GM23338 (cell line): ENCODE measurements around the gene DPYSL3. TPM values are rescaled to one million over a fixed set of nuclear protein-coding genes. Genes with fewer than 3 reads are reported as not detected.

ENCODE experiments used
- ATAC-seq: fragments of 200-7000 bp; cut with Tn5 transposase; 3 replicates; pipeline ENCODE4 v1.9.1; 2020
- DNase-seq: peaks from one replicate; pipeline ENCODE4 v3.0.0-alpha.2; 2015; ENCODE audit warnings: low spot score
- H2AFZ ChIP-seq: fragments of 200-600 bp; sonication (generic); 2 replicates; pipeline ENCODE4 v1.8.0; 2016; ENCODE audit warnings: antibody characterized with exemption, mild to moderate bottlenecking, moderate library complexity
- H3F3A ChIP-seq: fragments of 200-600 bp; sonication (generic); replicated peaks from 2 replicates; pipeline ENCODE4 v1.8.0; 2017; ENCODE audit warnings: antibody characterized with exemption, mixed run types, low read depth
- H3K27ac ChIP-seq: fragments of 200-600 bp; sonication (generic); 2 replicates; pipeline ENCODE4 v1.6.1; 2016; ENCODE audit warnings: low read depth
- H3K27me3 ChIP-seq: fragments of 200-600 bp; sonication (generic); 2 replicates; pipeline ENCODE4 v1.8.0; 2016; ENCODE audit warnings: mild to moderate bottlenecking, mixed run types, moderate library complexity; ENCODE audit not compliant: insufficient read depth
- H3K36me3 ChIP-seq: fragments of 200-600 bp; sonication (generic); 2 replicates; pipeline ENCODE4 v1.8.0; 2016; ENCODE audit warnings: mild to moderate bottlenecking; ENCODE audit not compliant: insufficient read depth
- H3K4me1 ChIP-seq: fragments of 200-600 bp; sonication (generic); 2 replicates; pipeline ENCODE4 v1.8.0; 2016; ENCODE audit warnings: mild to moderate bottlenecking, moderate library complexity; ENCODE audit not compliant: insufficient read depth
- H3K4me2 ChIP-seq: fragments of 200-600 bp; sonication (generic); 2 replicates; pipeline ENCODE4 v1.7.1; 2017; ENCODE audit warnings: mixed run types
- H3K4me3 ChIP-seq: fragments of 200-600 bp; sonication (generic); 2 replicates; pipeline ENCODE4 v1.6.1; 2016; ENCODE audit warnings: mixed run types
- H3K79me2 ChIP-seq: fragments of 200-600 bp; sonication (generic); replicated peaks from 2 replicates; pipeline ENCODE4 v1.8.0; 2017; ENCODE audit warnings: mild to moderate bottlenecking; ENCODE audit not compliant: insufficient read depth
- H3K9me2 ChIP-seq: fragments of 200-600 bp; sonication (generic); 2 replicates; pipeline ENCODE4 v1.8.0; 2017; ENCODE audit not compliant: insufficient read depth
- H4K20me1 ChIP-seq: fragments of 200-600 bp; sonication (generic); replicated peaks from 2 replicates; pipeline ENCODE4 v1.8.0; 2017; ENCODE audit warnings: mild to moderate bottlenecking; ENCODE audit not compliant: insufficient read depth
- H3K27ac Mint-ChIP-seq: 2 replicates; pipeline ENCODE4 v1.8.0; 2020; ENCODE audit warnings: inconsistent platforms, mild to moderate bottlenecking, moderate library complexity, mixed read lengths
- H3K27me3 Mint-ChIP-seq: 3 replicates; pipeline ENCODE4 v1.8.0; 2022; ENCODE audit warnings: low read depth, mild to moderate bottlenecking, moderate library complexity, mixed read lengths, inconsistent platforms; ENCODE audit not compliant: insufficient read depth, poor library complexity
- H3K36me3 Mint-ChIP-seq: 3 replicates; pipeline ENCODE4 v1.8.0; 2021; ENCODE audit warnings: low read depth, mild to moderate bottlenecking, inconsistent platforms, moderate library complexity, mixed read lengths
- H3K4me1 Mint-ChIP-seq: 3 replicates; pipeline ENCODE4 v1.8.0; 2020; ENCODE audit warnings: mild to moderate bottlenecking, inconsistent platforms, mixed read lengths
- H3K4me3 Mint-ChIP-seq: 3 replicates; pipeline ENCODE4 v1.8.0; 2021; ENCODE audit warnings: moderate library complexity, mild to moderate bottlenecking, inconsistent platforms, mixed read lengths
- H3K9me3 Mint-ChIP-seq: 3 replicates; pipeline ENCODE4 v1.8.0; 2020; ENCODE audit warnings: moderate library complexity, mild to moderate bottlenecking, inconsistent platforms, mixed read lengths
- CREB1 ChIP-seq: fragments of 250-450 bp; sonication (Bioruptor Pico); IDR thresholded peaks from 2 replicates; pipeline ENCODE4 v1.5.0; 2020; ENCODE audit warnings: low read depth, mild to moderate bottlenecking, moderate library complexity
- ETS1 ChIP-seq: IDR thresholded peaks from 2 replicates; pipeline ENCODE4 v1.6.1; 2016; ENCODE audit warnings: antibody characterized with exemption
- EZH2 ChIP-seq: fragments of 200-600 bp; sonication (generic); IDR thresholded peaks from one replicate; pipeline ENCODE4 v1.8.0; 2017; ENCODE audit warnings: antibody characterized with exemption, mild to moderate bottlenecking, low read depth; ENCODE audit not compliant: unreplicated experiment
- JUNB ChIP-seq: IDR thresholded peaks from one replicate; pipeline ENCODE4 v1.6.1; 2016; ENCODE audit warnings: antibody characterized with exemption; ENCODE audit not compliant: unreplicated experiment
- NANOG ChIP-seq: IDR thresholded peaks from 2 replicates; pipeline ENCODE4 v1.6.1; 2016; ENCODE audit warnings: antibody characterized with exemption, borderline replicate concordance
- POLR2AphosphoS5 ChIP-seq: IDR thresholded peaks from 2 replicates; pipeline ENCODE4 v1.6.1; 2016; ENCODE audit warnings: antibody characterized with exemption, low read depth
- REST ChIP-seq: IDR thresholded peaks from one replicate; pipeline ENCODE4 v1.6.1; 2018; ENCODE audit warnings: antibody characterized with exemption; ENCODE audit not compliant: unreplicated experiment
- STAT1 ChIP-seq: IDR thresholded peaks from one replicate; pipeline ENCODE4 v1.6.1; 2016; ENCODE audit warnings: antibody characterized with exemption; ENCODE audit not compliant: unreplicated experiment
- ZNF114 ChIP-seq: fragments of 250-450 bp; sonication (Bioruptor Pico); IDR thresholded peaks from 2 replicates; pipeline ENCODE4 v1.5.0; 2020; ENCODE audit warnings: mild to moderate bottlenecking, moderate library complexity
- ZNF331 ChIP-seq: fragments of 250-450 bp; sonication (Bioruptor Pico); IDR thresholded peaks from 2 replicates; pipeline ENCODE4 v1.5.0; 2020; ENCODE audit warnings: low read depth, mild to moderate bottlenecking, moderate library complexity
- ZNF462 ChIP-seq: fragments of 250-450 bp; sonication (Bioruptor Pico); IDR thresholded peaks from 2 replicates; pipeline ENCODE4 v1.5.0; 2020; ENCODE audit warnings: mild to moderate bottlenecking, moderate library complexity
- polyA plus RNA-seq: library from polyadenylated mRNA; unstranded; fragments of >200 nt; fragmentation: Nextera tagmentation; extraction: Ambion mirVana; gene quantifications from 2 replicates; pipeline ENCODE4 v1.2.1, GENCODE V29; 2016
- total RNA-seq: library from RNA; depleted of rRNA; stranded (reverse); fragments of >200 nt; shearing (Covaris generic); gene quantifications from 2 replicates; pipeline ENCODE4 v1.2.3, GENCODE V29; 2014

DPYSL3 gene
- total and polyA plus RNA-seq, 2 experiments from 2014 or later = 97.6 to 455 TPM

GRCh38 chr5:147373328-147373727, 136.5 kb downstream of the DPYSL3 start (continued):
- TF ChIP-seq REST = no peak
- TF ChIP-seq ZNF331 (CRISPR knock-in tag) = no peak
- TF ChIP-seq NANOG = no peak

GRCh38 chr5:147372191-147372590, 137.7 kb downstream of the DPYSL3 start:
- Histone ChIP-seq H3F3A (no peaks in the 10 kb centered on the region), H3K79me2 (no peaks in the 10 kb centered on the region), H4K20me1 (no peaks in the 10 kb centered on the region), H2AFZ (no peak overlapping the region), H3K4me1 (peaks cover 3% of the 10 kb centered on the region; the same call in 1 of the 2 replicates), H3K27me3 (no peaks in the 10 kb centered on the region), H3K27ac (no peak overlapping the region), H3K36me3 (no peaks in the 10 kb centered on the region), H3K9me2 (peaks cover 6% of the 10 kb centered on the region), H3K4me2 (no peak overlapping the region), H3K4me3 (no peak overlapping the region)
- Mint-ChIP-seq H3K27ac (no peak overlapping the region), H3K27me3 (peaks cover 1% of the 10 kb centered on the region), H3K4me3 (no peak overlapping the region), H3K9me3 (no peaks in the 10 kb centered on the region), H3K36me3 (no peaks in the 10 kb centered on the region), H3K4me1 (peaks cover 7% of the 10 kb centered on the region)
- no peak for DNase-seq
- ATAC-seq = no peak
- TF ChIP-seq ETS1 = no peak
- no peak for TF ChIP-seq JUNB
- no peak for TF ChIP-seq STAT1
- no peak for TF ChIP-seq ZNF331 (CRISPR knock-in tag)
- no peak for TF ChIP-seq ZNF462 (CRISPR knock-in tag)
- TF ChIP-seq NANOG = no peak
- no peak for TF ChIP-seq EZH2
- no peak for TF ChIP-seq REST
- no peak for TF ChIP-seq CREB1 (CRISPR knock-in tag)
- TF ChIP-seq ZNF114 (CRISPR knock-in tag) = no peak
- TF ChIP-seq POLR2AphosphoS5 = no peak
